PC-9 (cell line): ENCODE data around the gene DCAF17. TPM values are rescaled to one million over a fixed set of nuclear protein-coding genes. Genes with fewer than 3 reads are reported as not detected.

Source experiments
- BruUV-seq: library from RNA; stranded (reverse); fragments of 400-500 nt; replicated peaks from 2 replicates; lab custom pipeline; 2021; lab: Mats Ljungman, UMichigan
- CTCF ChIA-PET: fragments of 300-600 bp; sonication (Branson Sonifier 250); formaldehyde crosslinking; loops from one replicate; lab custom pipeline; 2022; ENCODE audit warnings: antibody characterized with exemption; lab: Charles Lee
- POLR2A ChIA-PET: fragments of 300-600 bp; sonication (Branson Sonifier 250); formaldehyde crosslinking; loops from one replicate; lab custom pipeline; 2022; ENCODE audit warnings: antibody characterized with exemption; ENCODE audit not compliant: unreplicated experiment; lab: Charles Lee
- DNase-seq, 2 experiments: peaks; one replicate each; pipeline versions ENCODE4 v3.0.0 to v3.0.0-alpha.2; 2015 to 2022; ENCODE audit warnings: mixed read lengths in 1 of 2
- H2AFZ ChIP-seq: fragments of 200-600 bp; sonication (generic); 2 replicates; pipeline ENCODE4 v1.8.1; 2017; ENCODE audit warnings: antibody characterized with exemption
- H3F3A ChIP-seq: fragments of 200-600 bp; sonication (generic); 2 replicates; pipeline ENCODE4 v1.8.1; 2017; ENCODE audit warnings: antibody characterized with exemption, mild to moderate bottlenecking, low read depth; ENCODE audit not compliant: insufficient read depth
- H3K27ac ChIP-seq: fragments of 200-600 bp; sonication (generic); 2 replicates; pipeline ENCODE4 v1.6.1; 2016; ENCODE audit warnings: mixed run types
- H3K27me3 ChIP-seq: fragments of 200-600 bp; sonication (generic); 2 replicates; pipeline ENCODE4 v1.6.1; 2016; ENCODE audit warnings: low read depth, mixed run types; ENCODE audit not compliant: insufficient read depth
- H3K36me3 ChIP-seq: fragments of 200-600 bp; sonication (generic); 2 replicates; pipeline ENCODE4 v1.6.1; 2016; ENCODE audit warnings: low read depth, mixed run types
- H3K4me1 ChIP-seq: fragments of 200-600 bp; sonication (generic); replicated peaks from 2 replicates; pipeline ENCODE4 v1.6.1; 2016; ENCODE audit warnings: mixed run types; ENCODE audit not compliant: insufficient read depth
- H3K4me2 ChIP-seq: fragments of 200-600 bp; sonication (generic); 2 replicates; pipeline ENCODE4 v1.6.1; 2017; ENCODE audit warnings: mixed run types
- H3K4me3 ChIP-seq: fragments of 200-600 bp; sonication (generic); 2 replicates; pipeline ENCODE4 v1.6.1; 2016; ENCODE audit warnings: mixed run types
- H3K79me2 ChIP-seq: fragments of 200-600 bp; sonication (generic); 2 replicates; pipeline ENCODE4 v1.6.1; 2017; ENCODE audit warnings: low read depth, mixed run types
- H3K9me2 ChIP-seq: fragments of 200-600 bp; sonication (generic); 2 replicates; pipeline ENCODE4 v1.8.1; 2017; ENCODE audit warnings: mild to moderate bottlenecking; ENCODE audit not compliant: insufficient read depth
- H3K9me3 ChIP-seq: fragments of 200-600 bp; sonication (generic); 2 replicates; pipeline ENCODE4 v1.8.1; 2016; ENCODE audit warnings: low read depth; ENCODE audit not compliant: insufficient read depth
- H4K20me1 ChIP-seq: fragments of 200-600 bp; sonication (generic); 2 replicates; pipeline ENCODE4 v1.8.1; 2017; ENCODE audit not compliant: insufficient read depth
- EZH2 ChIP-seq: fragments of 200-600 bp; sonication (generic); IDR thresholded peaks from 2 replicates; pipeline ENCODE4 v1.8.0; 2017; ENCODE audit warnings: antibody characterized with exemption, low read depth
- intact Hi-C: fragments of 100-400 bp; cut with micrococcal nuclease; formaldehyde crosslinking; loops from one replicate; pipeline ENCODE4 v1.10.0; 2022; ENCODE audit not compliant: unreplicated experiment
- total RNA-seq: library from RNA; stranded (reverse); gene quantifications from 2 replicates; pipeline ENCODE4 v1.2.3, GENCODE V29; 2021
- TF ChIP-seq, protein P1 (sequence below): fragments of 200-600 bp; sonication (generic); conservative IDR thresholded peaks from 2 replicates; pipeline ENCODE4 v1.6.1; 2017; ENCODE audit warnings: mixed run types, antibody characterized with exemption, mild to moderate bottlenecking, moderate library complexity

The DCAF17 gene
- total RNA-seq, 1 experiment from 2014 or later: 22.0 TPM

DNA sequence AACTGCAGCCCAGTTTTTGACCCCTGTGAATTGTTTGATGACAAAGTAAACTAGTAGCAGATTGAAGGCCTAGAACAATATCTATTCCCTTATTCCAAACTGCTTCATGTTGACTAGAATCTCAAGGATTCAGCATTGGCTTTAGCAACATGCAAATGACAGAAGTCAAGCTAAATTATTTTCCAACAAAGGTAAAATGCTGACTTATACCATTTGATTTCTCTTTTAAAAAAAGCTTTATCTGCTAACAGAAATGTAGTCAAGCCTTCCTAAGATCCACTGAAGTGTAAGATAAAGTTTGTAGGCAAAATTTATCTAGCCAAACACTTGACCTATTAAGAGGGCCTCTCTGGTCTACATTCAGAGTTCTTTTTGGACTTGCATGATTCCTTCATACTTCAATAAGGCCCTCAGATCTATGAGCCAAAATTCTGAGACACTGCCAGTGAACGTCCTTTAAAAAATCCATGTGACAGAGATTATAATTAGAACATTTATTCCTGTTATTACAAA lies 78.7 kb downstream of the DCAF17 start:
- CTCF ChIA-PET: no interaction called here
- intact Hi-C loops: no loop called here

DNA sequence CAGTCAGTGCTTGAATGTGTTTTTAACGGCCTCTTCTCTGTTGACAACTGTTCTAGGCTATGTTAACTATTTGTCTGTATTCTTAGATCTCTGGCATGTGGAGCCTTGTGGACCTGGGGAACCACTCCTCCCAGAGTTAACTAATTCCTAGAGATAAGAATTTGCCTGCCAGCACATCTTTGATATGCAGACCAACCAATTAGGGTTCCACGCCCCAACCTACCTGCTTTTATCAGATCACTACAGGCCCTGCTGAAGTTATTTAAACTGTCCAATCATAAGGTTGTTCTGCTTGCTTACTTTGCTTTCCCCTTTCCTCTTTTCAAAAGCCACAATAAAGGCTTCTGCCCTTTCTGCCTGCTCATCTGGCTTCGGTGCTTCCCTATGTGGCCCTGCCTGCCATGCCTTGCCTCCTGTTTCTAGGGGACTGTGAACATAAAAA lies 79.7 kb downstream of the DCAF17 start:
- no peak overlapping the region for H2AFZ ChIP-seq
- no peak overlapping the region for H3K4me2 ChIP-seq
- no peaks in the 10 kb centered on the region for H3K9me3 ChIP-seq
- no peak for DNase-seq
- no peaks in the 10 kb centered on the region for H3F3A ChIP-seq
- BruUV-seq: no TSS peak
- H3K79me2 ChIP-seq: no peaks in the 10 kb centered on the region
- CTCF ChIA-PET: interaction anchor here (0.5 kb wide), 1 partner anchor 360 kb away, joined by 5 read pairs; no protein-coding TSS in a partner anchor
- H3K27ac ChIP-seq: no peak overlapping the region
- H4K20me1 ChIP-seq: no peaks in the 10 kb centered on the region
- no peaks in the 10 kb centered on the region for H3K27me3 ChIP-seq
- 0 out of 2 replicates have a peak, but pooled peaks cover 4% of the 10 kb centered on the region for H3K4me1 ChIP-seq
- POLR2A ChIA-PET: no interaction called here
- no peaks in the 10 kb centered on the region for H3K9me2 ChIP-seq
- H3K36me3 ChIP-seq: no peaks in the 10 kb centered on the region
- intact Hi-C loops: no loop called here
- TF ChIP-seq EZH2: no peak
- TF ChIP-seq, protein P1, sequence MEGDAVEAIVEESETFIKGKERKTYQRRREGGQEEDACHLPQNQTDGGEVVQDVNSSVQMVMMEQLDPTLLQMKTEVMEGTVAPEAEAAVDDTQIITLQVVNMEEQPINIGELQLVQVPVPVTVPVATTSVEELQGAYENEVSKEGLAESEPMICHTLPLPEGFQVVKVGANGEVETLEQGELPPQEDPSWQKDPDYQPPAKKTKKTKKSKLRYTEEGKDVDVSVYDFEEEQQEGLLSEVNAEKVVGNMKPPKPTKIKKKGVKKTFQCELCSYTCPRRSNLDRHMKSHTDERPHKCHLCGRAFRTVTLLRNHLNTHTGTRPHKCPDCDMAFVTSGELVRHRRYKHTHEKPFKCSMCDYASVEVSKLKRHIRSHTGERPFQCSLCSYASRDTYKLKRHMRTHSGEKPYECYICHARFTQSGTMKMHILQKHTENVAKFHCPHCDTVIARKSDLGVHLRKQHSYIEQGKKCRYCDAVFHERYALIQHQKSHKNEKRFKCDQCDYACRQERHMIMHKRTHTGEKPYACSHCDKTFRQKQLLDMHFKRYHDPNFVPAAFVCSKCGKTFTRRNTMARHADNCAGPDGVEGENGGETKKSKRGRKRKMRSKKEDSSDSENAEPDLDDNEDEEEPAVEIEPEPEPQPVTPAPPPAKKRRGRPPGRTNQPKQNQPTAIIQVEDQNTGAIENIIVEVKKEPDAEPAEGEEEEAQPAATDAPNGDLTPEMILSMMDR: no peak
- no peak overlapping the region for H3K4me3 ChIP-seq

More for the DNA sequence above, 78.7 kb downstream of the DCAF17 start:
- H3K9me3 ChIP-seq: no peaks in the 10 kb centered on the region
- no peaks in the 10 kb centered on the region for H3K36me3 ChIP-seq
- no peak overlapping the region for H3K4me2 ChIP-seq
- H3K9me2 ChIP-seq: no peaks in the 10 kb centered on the region
- no peaks in the 10 kb centered on the region for H3F3A ChIP-seq
- no peak for TF ChIP-seq EZH2
- TF ChIP-seq, protein P1: no peak
- peak in 1 of 2 experiments; percentile 10 for DNase-seq
- no peak overlapping the region for H3K27ac ChIP-seq
- no peaks in the 10 kb centered on the region for H3K79me2 ChIP-seq
- H3K27me3 ChIP-seq: no peaks in the 10 kb centered on the region
- 0 out of 2 replicates have a peak, but pooled peaks cover 4% of the 10 kb centered on the region for H3K4me1 ChIP-seq
- no TSS peak for BruUV-seq
- no peak overlapping the region for H3K4me3 ChIP-seq
- POLR2A ChIA-PET: interaction anchor here (0.7 kb wide), 1 partner anchor 27 kb away, joined by 16 read pairs; no protein-coding TSS in a partner anchor
- no peaks in the 10 kb centered on the region for H4K20me1 ChIP-seq
- no peak overlapping the region for H2AFZ ChIP-seq

DNA sequence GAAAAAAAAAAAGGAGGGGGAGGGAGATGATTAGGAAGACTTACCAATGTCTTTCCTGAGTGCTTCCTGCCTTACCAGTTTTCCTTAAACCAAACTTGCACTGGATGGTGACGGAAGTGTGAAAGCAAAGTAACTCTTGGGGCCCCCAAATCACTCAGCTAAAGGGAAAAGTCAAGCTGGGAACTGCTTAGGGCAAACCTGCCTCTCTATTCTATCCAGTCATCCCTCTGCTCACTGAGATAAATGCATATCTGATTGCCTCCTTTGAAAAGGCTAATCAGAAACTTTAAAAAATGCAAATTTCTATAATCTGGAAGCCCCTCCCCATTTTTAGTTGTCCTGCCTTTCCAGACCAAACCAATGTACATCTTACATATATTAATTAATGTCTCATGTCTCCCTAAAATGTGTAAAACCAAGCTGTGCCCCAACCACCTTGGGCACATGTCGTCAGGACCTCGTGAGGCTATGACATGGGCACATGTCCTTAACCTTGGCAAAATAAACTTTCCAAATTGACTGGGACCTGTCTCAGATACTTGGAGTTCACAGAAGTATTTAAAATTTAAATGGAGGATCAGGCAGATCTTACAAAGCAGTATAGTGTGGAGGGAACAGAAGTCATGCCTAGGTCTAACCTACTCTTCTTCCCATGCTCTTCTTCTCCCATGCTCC lies 81.0 kb downstream of the DCAF17 start:
- intact Hi-C loops: no loop called here
- Histone ChIP-seq H3K4me3 (no peak overlapping the region), H2AFZ (no peak overlapping the region), H3F3A (no peaks in the 10 kb centered on the region), H3K27me3 (no peaks in the 10 kb centered on the region), H3K4me1 (0 out of 2 replicates have a peak, but pooled peaks cover 4% of the 10 kb centered on the region), H3K79me2 (no peaks in the 10 kb centered on the region), H3K4me2 (no peak overlapping the region), H3K27ac (no peak overlapping the region), H4K20me1 (no peaks in the 10 kb centered on the region), H3K9me3 (no peaks in the 10 kb centered on the region), H3K36me3 (no peaks in the 10 kb centered on the region), H3K9me2 (no peaks in the 10 kb centered on the region)
- ChIA-PET POLR2A (no interaction called here), CTCF (no interaction called here)
- TF ChIP-seq EZH2: no peak
- TF ChIP-seq, protein P1: no peak
- BruUV-seq: no TSS peak
- DNase-seq: peak in 1 of 2 experiments; percentile 13
